Activated T-cell treated with anti-CD3 and anti-CD28 coated beads for 24 hours (primary cell): ENCODE data around the gene CHDH.

Source experiments
- DNase-seq: peaks from one replicate; pipeline ENCODE4 v3.0.0-alpha.2; 2020; ENCODE audit warnings: low read depth

The CHDH gene

DNA sequence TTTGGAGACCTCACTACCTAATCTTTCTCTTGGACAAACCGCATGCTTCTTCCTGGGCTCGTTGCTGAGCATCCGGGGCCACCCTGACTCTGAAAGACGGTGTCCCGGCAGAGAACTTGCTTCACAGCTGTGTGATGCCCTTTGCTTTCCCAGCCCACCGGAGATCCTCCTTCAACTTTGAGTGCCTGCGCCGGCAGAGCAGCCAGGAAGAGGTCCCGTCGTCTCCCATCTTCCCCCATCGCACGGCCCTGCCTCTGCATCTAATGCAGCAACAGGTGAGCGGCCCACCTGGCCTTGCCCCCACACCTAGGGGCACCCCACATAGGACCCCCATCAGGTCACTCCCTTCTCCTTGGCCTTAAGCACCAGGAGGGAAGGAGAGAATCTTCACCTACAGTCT is 37.7 kb downstream of the CHDH start:
- no peak for DNase-seq

GRCh38 chr3:53807117-53807810 is 39.0 kb downstream of the CHDH start:
- DNase-seq: no peak

- no peak for DNase-seq
Observed at GRCh38 chr3:53806182-53807116, 39.8 kb downstream of the CHDH start.

GRCh38 chr3:53805463-53806159 is 40.6 kb downstream of the CHDH start:
- no peak for DNase-seq

DNA sequence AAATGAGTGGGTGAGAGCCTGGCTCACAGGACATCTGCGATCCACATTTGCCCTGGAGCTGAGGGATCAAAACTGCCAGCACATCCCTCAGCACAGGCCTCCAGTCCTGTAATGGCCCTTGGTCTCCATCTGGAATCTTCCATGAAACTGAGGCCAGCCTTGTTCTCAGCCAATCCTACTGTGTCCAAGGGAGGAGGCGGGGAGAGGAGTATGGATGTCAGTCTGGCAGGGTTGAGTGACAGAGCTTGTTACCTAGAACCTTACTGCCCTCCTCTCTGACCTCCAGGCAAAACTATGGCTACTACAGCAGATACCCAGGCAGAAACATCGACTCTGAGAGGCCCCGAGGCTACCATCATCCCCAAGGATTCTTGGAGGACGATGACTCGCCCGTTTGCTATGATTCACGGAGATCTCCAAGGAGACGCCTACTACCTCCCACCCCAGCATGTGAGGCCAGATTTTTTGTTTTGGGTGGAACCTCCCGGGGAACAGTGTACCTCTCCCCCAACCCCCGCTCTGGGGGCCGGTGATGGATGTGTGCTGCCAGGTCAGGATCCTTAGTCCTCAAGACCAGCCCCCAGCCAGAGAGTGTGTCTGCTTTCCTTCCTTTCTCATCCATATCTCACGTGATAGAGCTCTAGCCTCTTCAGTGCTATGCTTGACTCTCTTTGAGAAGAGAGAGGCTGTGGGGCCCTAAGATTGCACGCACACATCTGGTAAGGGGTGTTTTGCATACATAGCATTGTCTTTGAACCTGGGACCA is 41.3 kb downstream of the CHDH start:
- DNase-seq: no peak

GRCh38 chr3:53803816-53804695 is 42.2 kb downstream of the CHDH start:
- DNase-seq: no peak

GRCh38 chr3:53803124-53803815 is 42.9 kb downstream of the CHDH start:
- no peak for DNase-seq

GRCh38 chr3:53802256-53802880 is 43.9 kb downstream of the CHDH start:
- DNase-seq: no peak

- DNase-seq: no peak
Observed at GRCh38 chr3:53801319-53801718, 44.9 kb downstream of the CHDH start.

DNA sequence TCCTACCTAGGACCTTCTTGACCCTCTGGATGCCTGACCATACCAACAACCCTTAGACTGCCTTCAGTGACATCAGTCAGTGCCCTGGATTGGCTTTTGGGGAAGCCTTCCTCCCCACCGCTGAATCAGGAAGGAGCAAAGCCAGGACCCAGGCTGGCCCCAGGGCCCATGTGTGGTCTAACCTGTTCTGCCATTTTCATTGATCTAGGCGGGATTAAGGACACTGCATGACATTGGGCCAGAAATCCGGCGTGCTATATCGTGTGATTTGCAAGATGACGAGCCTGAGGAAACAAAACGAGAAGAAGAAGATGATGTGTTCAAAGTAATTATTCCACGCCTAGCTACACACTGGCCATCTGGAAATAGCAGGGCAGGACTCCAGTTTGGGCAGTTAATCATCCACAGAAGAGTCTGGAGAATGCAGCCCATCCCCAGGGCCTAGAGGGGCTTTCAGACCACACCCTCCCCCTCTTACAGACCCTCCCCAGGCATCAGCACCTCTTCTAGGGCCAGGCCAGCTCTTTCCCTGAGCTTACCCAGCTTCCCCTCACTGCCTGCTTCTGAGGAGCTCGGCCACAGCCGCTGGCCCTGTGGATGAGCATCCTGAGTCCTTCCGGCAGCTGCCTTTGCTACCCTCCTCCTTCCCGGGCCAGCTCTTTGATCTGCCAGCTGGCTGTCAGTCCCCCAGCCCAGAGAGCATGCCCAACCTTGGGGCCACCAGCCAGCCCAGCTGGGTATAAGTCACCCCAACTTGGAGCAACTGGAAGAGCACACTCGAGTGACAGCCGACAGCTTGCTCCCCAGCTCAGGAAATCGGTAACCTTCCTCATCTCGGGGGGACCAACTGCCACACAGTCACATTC is 45.9 kb downstream of the CHDH start:
- no peak for DNase-seq

- no peak for DNase-seq
Observed at GRCh38 chr3:53799338-53799865, 46.8 kb downstream of the CHDH start.

DNA sequence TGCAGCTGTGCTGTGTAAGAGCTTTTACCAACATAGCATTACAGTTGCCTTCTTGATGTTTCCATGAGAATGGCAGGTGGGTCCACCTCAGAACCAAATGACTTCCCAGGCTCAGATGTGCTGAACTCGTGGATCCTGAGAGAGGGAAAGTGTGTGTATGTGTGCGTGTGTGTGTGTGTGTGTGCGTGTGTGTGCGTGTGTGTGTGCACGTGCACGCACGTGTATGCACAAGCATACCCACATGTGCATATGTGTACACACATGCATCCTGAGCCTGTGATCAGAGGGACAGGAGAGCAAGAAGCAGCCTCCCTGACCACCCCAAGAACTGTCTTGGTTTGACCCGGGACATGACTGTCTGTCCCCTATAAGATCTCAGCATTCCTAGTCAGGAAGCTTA is 48.1 kb downstream of the CHDH start:
- no peak for DNase-seq

DNA sequence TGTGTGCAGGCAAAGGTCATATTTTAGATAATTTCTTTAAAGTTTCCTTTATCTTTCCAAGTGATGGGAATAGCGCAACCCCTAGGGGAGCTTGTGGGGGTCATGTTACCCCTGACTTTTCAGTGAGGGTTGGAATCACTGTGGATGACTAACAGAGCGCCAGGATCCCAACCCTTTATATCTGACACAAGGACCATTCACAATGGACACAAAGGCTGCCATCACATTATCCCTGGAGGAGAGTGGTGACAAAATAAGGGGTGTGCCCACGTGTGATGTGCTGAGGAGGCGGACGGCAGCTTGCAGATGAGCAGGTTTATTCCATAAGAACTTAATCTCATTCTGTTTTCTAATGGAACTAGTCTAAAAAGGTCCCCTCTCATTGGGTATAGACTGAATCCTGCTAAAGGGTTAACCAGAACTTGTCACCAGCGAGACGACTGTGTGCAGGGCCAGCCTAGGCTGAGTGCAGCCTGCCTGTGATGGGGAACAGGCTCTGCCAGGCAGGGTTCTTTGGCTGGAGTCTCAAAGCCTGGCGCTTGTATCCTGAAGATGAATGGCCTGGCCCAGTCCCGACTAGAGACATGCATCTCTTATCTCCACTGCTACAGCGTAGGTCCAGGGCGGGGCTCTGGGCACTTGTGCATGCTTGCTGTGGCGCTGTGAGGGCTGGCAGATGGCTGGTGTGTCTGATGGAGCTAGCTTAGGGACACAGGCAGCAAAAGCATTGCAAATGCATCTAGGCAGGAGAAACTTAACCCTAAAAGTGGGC is 50.2 kb downstream of the CHDH start:
- DNase-seq: no peak

DNA sequence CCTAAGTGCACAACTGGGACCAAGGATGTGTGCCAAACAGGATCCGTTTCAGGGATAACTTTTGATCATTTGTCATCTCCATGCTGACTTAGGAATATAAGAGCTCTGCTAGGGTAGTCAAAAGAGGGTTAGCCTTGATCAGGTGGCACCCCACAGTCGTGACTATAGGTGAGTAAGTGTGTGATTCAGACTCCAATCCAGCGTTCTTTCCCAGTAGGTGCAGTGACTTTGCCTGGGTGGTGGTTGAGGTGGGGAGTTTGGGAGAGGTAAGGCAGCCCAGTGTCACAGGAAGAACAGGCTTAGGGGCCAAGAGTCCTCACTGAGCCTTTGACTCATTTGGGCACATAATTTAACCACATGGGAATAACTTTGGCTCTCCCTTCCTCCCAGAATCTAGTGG is 51.0 kb downstream of the CHDH start:
- no peak for DNase-seq

DNA sequence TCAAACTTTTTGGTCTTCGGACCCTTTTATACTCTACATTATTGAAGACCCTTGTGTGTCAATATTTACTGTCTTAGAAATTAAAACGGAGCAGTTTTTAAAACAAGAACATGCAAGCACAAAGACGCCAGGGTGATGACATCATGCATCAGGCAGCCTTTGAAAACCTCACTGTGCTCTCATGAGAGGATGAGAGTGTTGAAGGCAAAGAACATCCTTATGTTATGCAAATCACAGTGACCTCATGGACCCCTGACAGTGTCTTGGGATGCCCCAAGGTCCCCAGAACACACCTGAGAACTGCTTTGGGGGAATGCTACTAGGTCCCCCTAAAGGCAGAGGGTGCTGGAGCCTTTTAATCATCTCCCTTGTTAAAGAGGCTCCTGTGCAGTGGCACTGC is 51.6 kb downstream of the CHDH start:
- DNase-seq: no peak

DNA sequence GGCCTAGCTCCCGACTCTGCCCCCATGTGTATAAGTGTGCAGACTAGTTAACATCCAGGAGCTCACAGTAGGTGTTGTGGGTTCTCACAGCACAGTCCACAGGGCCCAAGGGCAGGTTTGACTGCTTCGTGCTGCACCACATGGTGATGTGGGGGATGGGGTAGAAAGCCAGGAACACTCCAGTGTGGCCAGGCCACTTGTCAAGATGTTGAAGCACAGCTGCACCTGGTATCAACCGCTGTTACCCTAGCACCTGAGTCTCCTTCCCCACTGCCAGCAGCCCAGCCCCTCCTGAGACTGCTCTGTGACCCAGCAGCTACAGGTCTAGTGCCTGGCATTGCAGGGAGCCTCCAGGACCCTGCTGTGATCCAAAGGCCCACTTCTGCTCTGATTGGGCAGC is 53.4 kb downstream of the CHDH start:
- DNase-seq: no peak

DNA sequence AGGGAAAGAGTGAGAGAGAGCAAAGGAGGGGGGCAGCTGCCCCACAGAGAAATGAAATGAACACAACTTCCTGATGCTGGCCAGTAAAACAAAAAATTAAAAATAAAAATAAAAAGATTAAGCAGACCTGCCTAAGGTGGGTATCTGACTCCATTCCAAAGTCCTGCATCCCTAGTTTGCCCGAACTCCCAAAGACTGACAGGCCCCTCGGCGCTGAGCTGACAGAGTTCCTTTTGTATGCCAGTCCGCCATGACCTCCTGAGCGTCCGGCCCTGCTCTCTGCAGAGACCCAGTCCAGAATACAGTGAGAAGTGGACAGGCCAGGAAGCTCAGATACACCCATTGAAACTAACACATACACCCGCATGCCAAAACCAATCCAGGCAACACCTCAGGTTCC is 54.9 kb downstream of the CHDH start:
- DNase-seq: no peak

- no peak for DNase-seq
Observed at GRCh38 chr3:53790470-53790869, 55.7 kb downstream of the CHDH start.
